Thoracic aorta (tissue), 2 donors: ENCODE measurements around the gene GPC5. TPM values are rescaled to one million over a fixed set of nuclear protein-coding genes. Genes with fewer than 3 reads are reported as not detected.

Source experiments
- ATAC-seq: fragments of 150-250 bp; one replicate; pipeline ENCODE4 v1.8.0; 2017; ENCODE audit warnings: low read depth; ENCODE audit not compliant: insufficient number of reproducible peaks, low FRiP score
- DNase-seq: peaks from one replicate; pipeline ENCODE4 v3.0.0-alpha.2; 2020; ENCODE audit warnings: low spot score
- H3K27ac ChIP-seq, 2 donors: fragments of 200-600 bp; sonication (generic); 1 replicate in 1 of 2; 2 replicates in 1 of 2; pipeline ENCODE4 v1.5.1; 2016; ENCODE audit warnings: mild to moderate bottlenecking in 2 of 2, moderate library complexity in 2 of 2
- H3K27me3 ChIP-seq: fragments of 200-600 bp; sonication (generic); replicated peaks from 2 replicates; pipeline ENCODE4 v1.6.0; 2016; ENCODE audit warnings: mild to moderate bottlenecking; ENCODE audit not compliant: insufficient read depth
- H3K36me3 ChIP-seq: fragments of 200-600 bp; sonication (generic); one replicate; pipeline ENCODE4 v1.5.1; 2016
- H3K4me1 ChIP-seq, 2 donors: fragments of 200-600 bp; sonication (generic); 1 replicate in 1 of 2; 2 replicates in 1 of 2; pipeline versions ENCODE4 v1.5.1 to v1.6.0; 2016; ENCODE audit warnings: low read depth in 2 of 2, mild to moderate bottlenecking in 1 of 2; ENCODE audit not compliant: control insufficient read depth in 1 of 2
- H3K4me3 ChIP-seq: fragments of 200-600 bp; sonication (generic); 2 replicates; pipeline ENCODE4 v1.5.1; 2016; ENCODE audit warnings: mild to moderate bottlenecking
- H3K9me3 ChIP-seq: fragments of 200-600 bp; sonication (generic); 2 replicates; pipeline ENCODE4 v1.5.1; 2016
- CTCF ChIP-seq: fragments of 200-600 bp; sonication (generic); IDR thresholded peaks from one replicate; pipeline ENCODE4 v1.5.1; 2019; ENCODE audit warnings: antibody characterized with exemption
- total RNA-seq, 2 donors: library from RNA; depleted of rRNA; stranded (reverse); fragments of >200 nt; gene quantifications; one replicate each; pipeline versions ENCODE4 v1.1.0 to v1.2.3, GENCODE V29; 2016

GPC5 gene
- total RNA-seq, 2 donors from 2014 or later, result 3.3 TPM; not detected in 1

- H3K4me3 ChIP-seq, result no peak overlapping the region
- H3K4me1 ChIP-seq, result no peaks in the 10 kb centered on the region
- no peak overlapping the region for H3K27ac ChIP-seq
- no peaks in the 10 kb centered on the region for H3K36me3 ChIP-seq
- no peaks in the 10 kb centered on the region for H3K9me3 ChIP-seq
- DNase-seq (no peak), ATAC-seq (no peak)
- TF ChIP-seq CTCF, result no peak
- H3K27me3 ChIP-seq, result no peaks in the 10 kb centered on the region
Measured at GRCh38 chr13:91649456-91649855, 251.0 kb downstream of the GPC5 start.

- no peaks in the 10 kb centered on the region for H3K27me3 ChIP-seq
- no peaks in the 10 kb centered on the region for H3K36me3 ChIP-seq
- TF ChIP-seq CTCF, result no peak
- ATAC-seq, result no peak
- H3K9me3 ChIP-seq, result no peaks in the 10 kb centered on the region
- H3K27ac ChIP-seq, result no peak overlapping the region
- no peaks in the 10 kb centered on the region for H3K4me1 ChIP-seq
- no peak for DNase-seq
- no peak overlapping the region for H3K4me3 ChIP-seq
Measured at GRCh38 chr13:91652404-91653301, 254.2 kb downstream of the GPC5 start.

GRCh38 chr13:91655731-91656130, 257.3 kb downstream of the GPC5 start:
- H3K4me3 ChIP-seq, result no peak overlapping the region
- TF ChIP-seq CTCF, result no peak
- no peak overlapping the region for H3K27ac ChIP-seq
- H3K9me3 ChIP-seq, result no peaks in the 10 kb centered on the region
- H3K27me3 ChIP-seq, result no peaks in the 10 kb centered on the region
- ATAC-seq (no peak), DNase-seq (no peak)
- no peaks in the 10 kb centered on the region for H3K4me1 ChIP-seq
- no peaks in the 10 kb centered on the region for H3K36me3 ChIP-seq

- H3K27ac ChIP-seq, result no peak overlapping the region
- H3K4me1 ChIP-seq, result no peaks in the 10 kb centered on the region
- ATAC-seq, result no peak
- no peaks in the 10 kb centered on the region for H3K9me3 ChIP-seq
- no peak for DNase-seq
- no peaks in the 10 kb centered on the region for H3K36me3 ChIP-seq
- H3K4me3 ChIP-seq, result no peak overlapping the region
- H3K27me3 ChIP-seq, result no peaks in the 10 kb centered on the region
- TF ChIP-seq CTCF, result no peak
Measured at GRCh38 chr13:91657283-91657682, 258.9 kb downstream of the GPC5 start.

GRCh38 chr13:91659256-91660075, 261.0 kb downstream of the GPC5 start:
- TF ChIP-seq CTCF, result no peak
- H3K27ac ChIP-seq, result no peak overlapping the region
- ATAC-seq, result no peak

More at GRCh38 chr13:91659256-91660075, 261.0 kb downstream of the GPC5 start:
- DNase-seq, result no peak
- H3K4me3 ChIP-seq, result no peak overlapping the region
- H3K27me3 ChIP-seq, result no peaks in the 10 kb centered on the region
- H3K36me3 ChIP-seq, result no peaks in the 10 kb centered on the region
- no peaks in the 10 kb centered on the region for H3K9me3 ChIP-seq
- H3K4me1 ChIP-seq, result no peaks in the 10 kb centered on the region
